ENCODE measurements around the gene PROM1.

The PROM1 gene

GRCh38 chr4:16117164-16117563 lies 33.3 kb upstream of the PROM1 start:
- H3K4me3 ChIP-seq (ENCODE audit: low read depth, low read length) = no peak overlapping the region

GRCh38 chr4:16116493-16116990 lies 32.7 kb upstream of the PROM1 start:
- TF ChIP-seq CTCF (IDR thresholded peaks at IDR 0.05; ENCODE audit: borderline replicate concordance, insufficient read depth, low read depth, low read length) = no peak
- H3K4me3 ChIP-seq (ENCODE audit: low read depth, low read length) = no peak overlapping the region

More at GRCh38 chr4:16117164-16117563, 33.3 kb upstream of the PROM1 start:
- no peak for TF ChIP-seq CTCF (IDR thresholded peaks at IDR 0.05; ENCODE audit: borderline replicate concordance, insufficient read depth, low read depth, low read length)

- no peak overlapping the region for H3K4me3 ChIP-seq (ENCODE audit: low read depth, low read length)
- TF ChIP-seq CTCF (IDR thresholded peaks at IDR 0.05; ENCODE audit: borderline replicate concordance, insufficient read depth, low read depth, low read length) = no peak
Measured at GRCh38 chr4:16116019-16116418, 32.2 kb upstream of the PROM1 start.

GRCh38 chr4:16114546-16114945 lies 30.7 kb upstream of the PROM1 start:
- H3K4me3 ChIP-seq (ENCODE audit: low read depth, low read length) = no peak overlapping the region
- TF ChIP-seq CTCF (IDR thresholded peaks at IDR 0.05; ENCODE audit: borderline replicate concordance, insufficient read depth, low read depth, low read length) = no peak

- H3K4me3 ChIP-seq (ENCODE audit: low read depth, low read length) = no peak overlapping the region
- no peak for TF ChIP-seq CTCF (IDR thresholded peaks at IDR 0.05; ENCODE audit: borderline replicate concordance, insufficient read depth, low read depth, low read length)
Measured at GRCh38 chr4:16113741-16114140, 29.9 kb upstream of the PROM1 start.

- no peak for TF ChIP-seq CTCF (IDR thresholded peaks at IDR 0.05; ENCODE audit: borderline replicate concordance, insufficient read depth, low read depth, low read length)
- H3K4me3 ChIP-seq (ENCODE audit: low read depth, low read length) = no peak overlapping the region
Measured at GRCh38 chr4:16111533-16111932, 27.7 kb upstream of the PROM1 start.

GRCh38 chr4:16110661-16111290 lies 27.0 kb upstream of the PROM1 start:
- H3K4me3 ChIP-seq (ENCODE audit: low read depth, low read length) = no peak overlapping the region
- no peak for TF ChIP-seq CTCF (IDR thresholded peaks at IDR 0.05; ENCODE audit: borderline replicate concordance, insufficient read depth, low read depth, low read length)

Data from GM12875 (cell line).